Measurements from ENCODE around the gene CDH4.

Gene CDH4

DNA sequence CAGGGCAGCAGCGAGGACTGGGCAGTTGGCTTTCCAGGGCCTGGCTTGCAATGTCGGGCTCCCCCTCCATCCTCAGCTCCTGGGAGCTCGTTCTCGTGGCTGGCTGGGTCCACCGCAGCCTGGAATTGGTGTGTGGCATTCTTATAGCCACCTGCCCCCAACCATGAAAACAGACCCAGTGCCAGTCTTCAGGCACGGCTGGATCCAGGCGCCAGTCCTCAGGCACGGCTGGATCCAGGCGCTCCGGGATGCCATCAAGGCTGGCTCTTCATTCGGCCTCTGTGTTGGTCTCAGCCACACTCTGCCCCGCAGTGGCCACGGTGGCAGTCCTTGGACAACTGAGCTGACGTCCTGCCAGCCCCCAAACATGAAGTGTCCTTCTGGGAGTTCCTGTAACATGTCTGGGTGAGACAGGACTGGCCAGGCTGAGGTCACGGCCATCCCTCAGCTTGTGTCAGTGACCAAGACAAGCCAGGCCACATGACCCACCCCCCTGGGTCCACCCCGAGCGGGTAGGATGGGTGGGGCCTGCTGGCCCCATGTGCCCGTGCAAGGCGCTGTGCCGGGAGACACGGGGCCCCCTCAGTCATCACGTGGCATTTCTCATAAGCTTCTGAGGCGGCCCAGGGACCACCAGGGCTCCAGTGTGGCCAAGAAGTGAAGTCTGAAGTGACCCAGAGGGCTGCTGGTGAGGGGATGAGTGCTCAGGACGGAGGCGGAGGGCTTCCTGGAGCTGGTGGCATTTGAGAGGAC is 714.6 kb downstream of the CDH4 start:
- TF ChIP-seq POLR2AphosphoS5 (IDR thresholded peaks at IDR 0.05; ENCODE audit: low read depth, low read length), result no peak
- no peak for TF ChIP-seq FOXP2 (optimal IDR thresholded peaks at IDR 0.05; ENCODE audit: borderline replicate concordance, extremely low read depth, extremely low read length, insufficient read depth)

DNA sequence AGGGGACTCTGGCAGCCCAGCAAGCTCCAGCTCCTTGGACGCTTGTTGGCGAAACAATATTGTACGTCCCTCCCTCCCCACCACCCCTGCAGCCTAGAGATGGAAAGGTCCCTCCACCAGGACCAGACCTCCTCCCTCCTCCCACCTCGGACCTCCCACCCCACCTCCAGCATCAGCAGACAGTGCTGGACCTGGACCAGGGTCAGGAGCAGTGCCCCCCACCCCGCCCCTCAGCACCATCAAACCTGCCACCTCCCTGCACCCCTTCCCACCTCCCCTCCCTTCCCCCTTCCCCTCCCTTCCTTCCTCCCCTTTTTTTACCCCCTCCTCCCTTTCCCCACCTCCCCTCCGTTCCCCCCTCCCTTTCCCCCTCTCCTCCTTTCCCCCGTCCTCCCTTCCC is 715.2 kb downstream of the CDH4 start:
- TF ChIP-seq POLR2AphosphoS5 (IDR thresholded peaks at IDR 0.05; ENCODE audit: low read depth, low read length) (no peak), SIN3A (IDR thresholded peaks at IDR 0.05; ENCODE audit: borderline replicate concordance, insufficient read depth, low read length) (no peak)

DNA sequence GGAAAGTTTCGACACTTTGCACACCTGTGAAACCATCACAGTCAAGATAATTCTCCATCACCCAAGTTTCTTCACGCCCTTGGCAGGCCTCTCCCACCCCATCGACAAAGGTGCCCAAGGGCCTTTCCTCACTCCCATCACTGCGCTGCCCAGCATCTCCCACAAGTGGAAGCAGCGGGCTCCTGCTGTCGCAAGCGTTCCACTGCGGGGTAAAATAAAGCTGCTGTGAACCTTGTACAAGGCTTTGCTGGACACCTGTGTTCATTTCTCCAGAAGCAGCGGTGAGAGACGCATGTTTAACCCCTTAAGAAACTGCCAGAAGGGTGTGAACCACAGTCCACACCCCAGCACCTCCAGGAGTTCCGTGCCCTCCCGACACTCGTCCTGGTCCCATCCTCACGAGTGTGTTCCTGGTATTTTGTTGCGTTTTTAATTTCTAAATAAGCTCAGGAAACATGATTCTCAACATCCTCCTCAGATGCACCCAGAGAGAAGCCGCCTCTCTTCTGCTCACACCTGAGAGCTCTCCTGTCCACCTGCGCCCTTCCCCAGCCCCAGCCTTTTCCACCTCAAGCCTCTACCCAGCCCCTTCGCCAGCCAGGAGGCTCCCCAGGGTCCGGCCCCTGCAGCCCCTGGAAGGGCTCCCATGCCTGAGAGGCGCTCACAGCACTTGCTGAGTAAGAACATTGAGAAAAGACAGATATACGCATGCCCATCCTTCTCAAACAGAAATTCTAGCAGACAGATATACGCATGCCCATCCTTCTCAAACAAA is 716.2 kb downstream of the CDH4 start:
- TF ChIP-seq POLR2AphosphoS5 (IDR thresholded peaks at IDR 0.05; ENCODE audit: low read depth, low read length) (no peak), TAF1 (IDR thresholded peaks at IDR 0.05; ENCODE audit: borderline replicate concordance, insufficient read depth, low read length) (no peak), SIN3A (IDR thresholded peaks at IDR 0.05; ENCODE audit: borderline replicate concordance, insufficient read depth, low read length) (no peak), FOXP2 (optimal IDR thresholded peaks at IDR 0.05; ENCODE audit: borderline replicate concordance, extremely low read depth, extremely low read length, insufficient read depth) (no peak)
- TF ChIP-seq, protein P1, sequence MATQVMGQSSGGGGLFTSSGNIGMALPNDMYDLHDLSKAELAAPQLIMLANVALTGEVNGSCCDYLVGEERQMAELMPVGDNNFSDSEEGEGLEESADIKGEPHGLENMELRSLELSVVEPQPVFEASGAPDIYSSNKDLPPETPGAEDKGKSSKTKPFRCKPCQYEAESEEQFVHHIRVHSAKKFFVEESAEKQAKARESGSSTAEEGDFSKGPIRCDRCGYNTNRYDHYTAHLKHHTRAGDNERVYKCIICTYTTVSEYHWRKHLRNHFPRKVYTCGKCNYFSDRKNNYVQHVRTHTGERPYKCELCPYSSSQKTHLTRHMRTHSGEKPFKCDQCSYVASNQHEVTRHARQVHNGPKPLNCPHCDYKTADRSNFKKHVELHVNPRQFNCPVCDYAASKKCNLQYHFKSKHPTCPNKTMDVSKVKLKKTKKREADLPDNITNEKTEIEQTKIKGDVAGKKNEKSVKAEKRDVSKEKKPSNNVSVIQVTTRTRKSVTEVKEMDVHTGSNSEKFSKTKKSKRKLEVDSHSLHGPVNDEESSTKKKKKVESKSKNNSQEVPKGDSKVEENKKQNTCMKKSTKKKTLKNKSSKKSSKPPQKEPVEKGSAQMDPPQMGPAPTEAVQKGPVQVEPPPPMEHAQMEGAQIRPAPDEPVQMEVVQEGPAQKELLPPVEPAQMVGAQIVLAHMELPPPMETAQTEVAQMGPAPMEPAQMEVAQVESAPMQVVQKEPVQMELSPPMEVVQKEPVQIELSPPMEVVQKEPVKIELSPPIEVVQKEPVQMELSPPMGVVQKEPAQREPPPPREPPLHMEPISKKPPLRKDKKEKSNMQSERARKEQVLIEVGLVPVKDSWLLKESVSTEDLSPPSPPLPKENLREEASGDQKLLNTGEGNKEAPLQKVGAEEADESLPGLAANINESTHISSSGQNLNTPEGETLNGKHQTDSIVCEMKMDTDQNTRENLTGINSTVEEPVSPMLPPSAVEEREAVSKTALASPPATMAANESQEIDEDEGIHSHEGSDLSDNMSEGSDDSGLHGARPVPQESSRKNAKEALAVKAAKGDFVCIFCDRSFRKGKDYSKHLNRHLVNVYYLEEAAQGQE (IDR thresholded peaks at IDR 0.05; ENCODE audit: insufficient read depth in 1 of 2, low read depth in 2 of 2, low read length in 2 of 2), result no peak

DNA sequence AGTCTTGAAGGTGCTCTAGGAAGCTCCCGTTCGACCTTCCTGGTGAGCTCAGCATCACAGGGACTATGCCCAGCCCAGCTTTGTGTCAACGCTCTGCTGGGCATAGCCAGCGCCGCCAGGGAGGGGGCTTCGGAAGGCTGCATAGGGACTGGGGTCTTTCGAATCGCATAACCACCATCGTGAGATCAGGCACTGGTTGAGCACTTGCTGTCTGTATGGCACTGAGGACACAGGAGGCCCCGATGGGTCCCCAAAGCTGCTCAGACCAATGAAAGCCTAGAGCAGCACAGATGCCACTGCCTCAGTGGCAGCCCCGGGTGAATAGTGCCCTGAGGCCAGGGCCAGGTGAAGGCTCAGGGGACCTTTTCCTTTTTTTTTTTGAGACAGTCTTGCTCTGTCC is 716.9 kb downstream of the CDH4 start:
- TF ChIP-seq SIN3A (IDR thresholded peaks at IDR 0.05; ENCODE audit: borderline replicate concordance, insufficient read depth, low read length) (no peak), FOXP2 (optimal IDR thresholded peaks at IDR 0.05; ENCODE audit: borderline replicate concordance, extremely low read depth, extremely low read length, insufficient read depth) (no peak), POLR2AphosphoS5 (IDR thresholded peaks at IDR 0.05; ENCODE audit: low read depth, low read length) (no peak), TAF1 (IDR thresholded peaks at IDR 0.05; ENCODE audit: borderline replicate concordance, insufficient read depth, low read length) (no peak)
- TF ChIP-seq, protein P1 (IDR thresholded peaks at IDR 0.05; ENCODE audit: insufficient read depth in 1 of 2, low read depth in 2 of 2, low read length in 2 of 2), result no peak

DNA sequence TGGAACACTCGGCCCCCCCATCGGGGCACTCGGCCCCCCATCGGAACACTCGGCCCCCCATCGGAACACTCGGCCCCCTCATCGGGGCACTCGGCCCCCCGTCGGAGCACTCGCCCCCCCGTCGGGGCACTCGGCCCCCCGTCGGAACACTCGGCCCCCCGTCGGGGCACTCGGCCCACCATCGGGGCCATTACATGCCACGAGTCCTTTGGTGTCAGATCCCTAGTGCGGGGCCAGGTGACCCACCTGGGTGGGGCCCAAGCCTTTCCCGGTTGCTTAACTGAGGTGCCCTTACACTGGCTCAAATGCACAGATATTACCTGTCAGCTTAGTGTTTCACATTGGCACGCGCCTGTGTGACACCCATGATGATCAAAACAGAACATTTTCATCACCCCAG is 717.7 kb downstream of the CDH4 start:
- TF ChIP-seq FOXP2 (optimal IDR thresholded peaks at IDR 0.05; ENCODE audit: borderline replicate concordance, extremely low read depth, extremely low read length, insufficient read depth) (no peak), TAF1 (IDR thresholded peaks at IDR 0.05; ENCODE audit: borderline replicate concordance, insufficient read depth, low read length) (no peak), SIN3A (IDR thresholded peaks at IDR 0.05; ENCODE audit: borderline replicate concordance, insufficient read depth, low read length) (no peak), POLR2AphosphoS5 (IDR thresholded peaks at IDR 0.05; ENCODE audit: low read depth, low read length) (no peak)
- TF ChIP-seq, protein P1 (IDR thresholded peaks at IDR 0.05; ENCODE audit: insufficient read depth in 1 of 2, low read depth in 2 of 2, low read length in 2 of 2), result no peak

DNA sequence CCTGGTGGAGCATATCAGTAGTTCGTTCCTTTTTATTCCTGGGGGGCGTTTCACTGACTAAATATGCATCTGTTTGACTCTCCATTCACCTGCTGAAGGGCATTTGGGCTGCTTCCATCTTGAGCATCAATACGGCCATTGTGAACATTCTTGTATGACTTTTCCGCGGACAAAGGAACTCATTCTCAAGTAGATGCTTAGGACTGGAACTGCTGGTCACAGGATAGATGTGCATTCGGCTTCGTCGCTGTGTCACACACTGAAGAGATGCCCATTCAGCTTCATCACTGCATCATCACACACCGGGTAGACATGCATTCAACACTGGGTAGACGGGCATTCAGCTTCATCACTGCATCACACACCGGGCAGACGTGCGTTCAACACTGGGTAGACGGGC is 718.3 kb downstream of the CDH4 start:
- no peak for TF ChIP-seq FOXP2 (optimal IDR thresholded peaks at IDR 0.05; ENCODE audit: borderline replicate concordance, extremely low read depth, extremely low read length, insufficient read depth)
- TF ChIP-seq TAF1 (IDR thresholded peaks at IDR 0.05; ENCODE audit: borderline replicate concordance, insufficient read depth, low read length), result no peak
- no peak for TF ChIP-seq POLR2AphosphoS5 (IDR thresholded peaks at IDR 0.05; ENCODE audit: low read depth, low read length)
- TF ChIP-seq, protein P1 (IDR thresholded peaks at IDR 0.05; ENCODE audit: insufficient read depth in 1 of 2, low read depth in 2 of 2, low read length in 2 of 2), result no peak
- no peak for TF ChIP-seq SIN3A (IDR thresholded peaks at IDR 0.05; ENCODE audit: borderline replicate concordance, insufficient read depth, low read length)

Data from PFSK-1 (cell line).